ENCODE results near the gene ADAM8.
A peak's percentile ranks its signal among the peaks of the same experiment; 100 is the strongest.
"Not testable (repeated sequence)": the region's sequence is repeated elsewhere in the genome, so short reads cannot be mapped to it uniquely, and the experiment has no call there.

ADAM8 gene

GRCh38 chr10:133276435-133277201, at the start of gene ADAM8:
TSS of gene ADAM8 (minus strand) at chr10:133276868. CDS start at chr10:133276817, 51 bp downstream.
- Histone ChIP-seq H3K9me3 (replicated peaks in 1 of 11) (no peaks in the 10 kb centered on the region), H3K27ac (peak within 1 kb of the TSS in 10 of 11 experiments; percentile 57 to 83 (median 78); a peak in 19 of 22 replicates), H3K4me3 (peak within 1 kb of the TSS; percentile 36 to 72 (median 54)), H3K36me3 (peaks cover 12 to 46% (median 27%) of the 10 kb centered on the region in 11 experiments), H3K4me1 (peaks cover 54 to 78% (median 68%) of the 10 kb centered on the region in 10 experiments), H3K9ac (peak within 1 kb of the TSS; percentile 57 to 75 (median 71); a peak in 21 of 22 replicates), H3K27me3 (peaks cover 18 to 34% (median 23%) of the 10 kb centered on the region in 11 experiments), H4K20me1 (peaks cover 4 to 81% (median 39%) of the 10 kb centered on the region in 11 experiments; a peak in 19 of 22 replicates), H3K4me2 (peak within 1 kb of the TSS; percentile 87 to 100 (median 98))
- no peak for TF ChIP-seq Cebpa-rat (IDR thresholded peaks at IDR 0.05)

- peaks cover 8 to 30% (median 23%) of the 10 kb centered on the region in 10 experiments; a peak in 16 of 20 replicates for H3K4me1 ChIP-seq
- H3K36me3 ChIP-seq = no peaks in the 10 kb centered on the region
- peaks cover 49 to 61% (median 54%) of the 10 kb centered on the region in 11 experiments for H3K27me3 ChIP-seq
- no peak overlapping the region for H3K4me2 ChIP-seq
- peaks cover 0 to 4% (median 3%) of the 10 kb centered on the region in 11 experiments; a peak in 18 of 22 replicates for H3K9me3 ChIP-seq (replicated peaks in 1 of 11)
- no peak for TF ChIP-seq Cebpa-rat (IDR thresholded peaks at IDR 0.05)
- H3K9ac ChIP-seq = no peak overlapping the region
- H4K20me1 ChIP-seq = peaks cover 0 to 40% (median 10%) of the 10 kb centered on the region in 11 experiments; a peak in 11 of 22 replicates
- no peak overlapping the region for H3K4me3 ChIP-seq
- H3K27ac ChIP-seq = no peak overlapping the region
These were observed 49.5 kb upstream of the ADAM8 start for GRCh38 chr10:133326223-133326551.

DNA sequence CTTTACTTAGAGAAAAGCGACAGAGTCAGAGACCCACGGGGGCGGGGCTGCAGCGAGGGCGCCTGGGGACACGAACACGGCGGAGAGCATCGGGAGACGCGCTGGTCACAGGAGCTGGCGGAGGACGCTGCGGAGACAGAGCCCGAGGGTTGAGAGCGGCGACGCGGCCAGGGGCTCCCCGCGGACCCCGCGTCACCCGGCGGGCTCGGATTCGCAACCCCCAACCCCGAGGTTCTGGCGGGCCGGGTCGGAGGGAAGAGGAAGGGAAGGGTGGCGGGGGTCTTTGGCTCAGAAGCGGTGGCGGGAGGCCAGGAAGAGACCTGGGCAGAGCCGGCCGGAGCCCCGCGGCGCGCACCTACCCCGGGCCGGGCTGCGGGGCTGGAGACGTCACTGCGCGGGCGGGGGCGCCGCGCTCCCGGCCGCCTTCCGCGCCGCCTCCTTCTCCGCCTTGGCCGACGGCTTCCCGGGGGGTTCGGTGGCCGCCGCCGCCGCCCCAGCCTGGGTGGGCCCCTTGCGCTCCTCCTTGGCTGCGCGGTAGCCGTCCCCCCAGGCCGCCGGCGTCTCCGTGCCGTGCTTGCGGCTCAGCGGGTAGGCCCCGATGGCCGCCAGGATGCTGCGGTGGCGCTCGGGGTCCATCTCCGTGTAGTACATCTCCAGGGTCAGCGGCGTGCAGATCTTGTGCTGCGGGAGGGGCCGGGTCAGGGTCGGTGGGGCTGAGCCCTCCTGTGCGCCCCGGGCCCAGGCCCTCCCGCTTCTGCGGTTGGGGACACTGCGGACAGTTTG, 49.0 kb upstream of the ADAM8 start:
- peaks cover 8 to 30% (median 23%) of the 10 kb centered on the region in 10 experiments; a peak in 16 of 20 replicates for H3K4me1 ChIP-seq
- no peak overlapping the region for H3K9ac ChIP-seq
- peaks cover 0 to 40% (median 10%) of the 10 kb centered on the region in 11 experiments; a peak in 11 of 22 replicates for H4K20me1 ChIP-seq
- TF ChIP-seq Cebpa-rat (IDR thresholded peaks at IDR 0.05) = no peak
- peak overlapping the region in 8 of 11 experiments; percentile 12 to 60 (median 48); a peak in 11 of 22 replicates for H3K4me2 ChIP-seq
- peaks cover 5 to 10% (median 8%) of the 10 kb centered on the region in 11 experiments for H3K9me3 ChIP-seq (replicated peaks in 1 of 11)
- H3K4me3 ChIP-seq = no peak overlapping the region
- no peak overlapping the region for H3K27ac ChIP-seq
- H3K27me3 ChIP-seq = peaks cover 49 to 56% (median 51%) of the 10 kb centered on the region in 11 experiments
- H3K36me3 ChIP-seq = no peaks in the 10 kb centered on the region

DNA sequence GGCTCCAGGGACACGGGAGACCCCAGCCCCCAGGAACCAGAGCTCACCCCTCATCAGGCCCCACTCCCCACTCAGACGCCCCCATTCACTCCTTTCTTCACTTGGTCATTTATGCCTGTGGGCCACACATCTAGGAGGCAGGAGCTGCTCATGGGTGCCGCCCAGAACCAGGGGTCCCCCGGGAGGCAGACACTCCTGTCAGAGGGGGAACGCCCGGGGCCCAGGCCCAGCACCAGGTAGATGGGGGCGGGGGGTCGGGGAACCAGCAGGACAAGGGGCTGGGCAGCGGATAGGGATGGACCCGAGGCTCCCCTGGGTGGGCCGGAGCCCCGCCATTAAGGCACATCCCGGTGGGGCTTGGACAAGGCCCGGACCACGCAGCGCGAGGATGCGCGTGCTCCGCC, 48.2 kb upstream of the ADAM8 start:
- Histone ChIP-seq H3K4me3 (no peak overlapping the region), H4K20me1 (peaks cover 0 to 40% (median 10%) of the 10 kb centered on the region in 11 experiments; a peak in 11 of 22 replicates), H3K9ac (no peak overlapping the region), H3K27me3 (peaks cover 49 to 53% (median 51%) of the 10 kb centered on the region in 11 experiments), H3K36me3 (no peaks in the 10 kb centered on the region), H3K9me3 (replicated peaks in 1 of 11) (peaks cover 7 to 13% (median 10%) of the 10 kb centered on the region in 11 experiments), H3K4me2 (peak overlapping the region in 9 of 11 experiments; percentile 3 to 60 (median 47); a peak in 13 of 22 replicates), H3K4me1 (peaks cover 8 to 27% (median 21%) of the 10 kb centered on the region in 10 experiments; a peak in 16 of 20 replicates), H3K27ac (no peak overlapping the region)
- no peak for TF ChIP-seq Cebpa-rat (IDR thresholded peaks at IDR 0.05)

DNA sequence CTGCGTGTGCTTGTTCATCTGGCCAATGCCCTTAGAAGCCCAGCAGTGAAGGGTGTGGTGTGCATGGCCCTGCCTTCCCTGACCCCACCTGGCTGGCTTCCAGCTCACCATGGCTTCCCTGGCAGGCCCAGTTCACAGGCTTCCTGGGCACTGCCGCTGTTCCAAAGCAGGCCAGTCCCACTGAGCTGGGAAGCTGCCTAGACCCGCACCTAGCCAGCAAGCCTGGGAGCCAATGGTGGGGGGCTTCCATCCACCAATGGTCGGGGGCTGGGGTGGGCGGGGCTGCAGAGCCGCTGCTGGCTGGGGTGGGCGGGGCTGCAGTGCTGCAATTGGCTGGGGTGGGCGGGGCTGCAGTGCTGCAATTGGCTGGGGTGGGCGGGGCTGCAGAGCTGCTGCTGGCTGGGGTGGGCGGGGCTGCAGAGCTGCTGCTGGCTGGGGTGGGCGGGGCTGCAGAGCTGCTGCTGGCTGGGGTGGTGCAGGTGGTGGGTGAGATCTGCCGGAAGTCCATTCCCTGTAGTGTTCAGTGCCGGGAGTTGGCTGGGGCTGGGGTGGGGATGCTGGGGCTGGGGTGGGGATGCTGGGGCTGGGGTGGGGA, 47.6 kb upstream of the ADAM8 start:
- Histone ChIP-seq H4K20me1 (peaks cover 0 to 40% (median 8%) of the 10 kb centered on the region in 11 experiments; a peak in 11 of 22 replicates), H3K27me3 (peaks cover 47 to 50% (median 50%) of the 10 kb centered on the region in 11 experiments), H3K9ac (no peak overlapping the region), H3K9me3 (replicated peaks in 1 of 11) (peaks cover 7 to 13% (median 10%) of the 10 kb centered on the region in 11 experiments), H3K4me1 (peaks cover 8 to 26% (median 19%) of the 10 kb centered on the region in 10 experiments; a peak in 16 of 20 replicates), H3K27ac (no peak overlapping the region), H3K4me3 (no peak overlapping the region), H3K4me2 (peak overlapping the region in 1 of 11 experiments; percentile 34; a peak in 2 of 22 replicates), H3K36me3 (no peaks in the 10 kb centered on the region)
- no peak for TF ChIP-seq Cebpa-rat (IDR thresholded peaks at IDR 0.05)

GRCh38 chr10:133322064-133322709, 45.5 kb upstream of the ADAM8 start:
- H3K4me1 ChIP-seq = peaks cover 8 to 31% (median 19%) of the 10 kb centered on the region in 10 experiments; a peak in 17 of 20 replicates

GRCh38 chr10:133320852-133321422, 44.3 kb upstream of the ADAM8 start:
- Histone ChIP-seq H3K9me3 (replicated peaks in 1 of 11) (peaks cover 7 to 15% (median 11%) of the 10 kb centered on the region in 11 experiments), H4K20me1 (peaks cover 0 to 12% (median 3%) of the 10 kb centered on the region in 11 experiments; a peak in 6 of 22 replicates), H3K27me3 (peaks cover 13 to 26% (median 25%) of the 10 kb centered on the region in 11 experiments), H3K4me1 (peaks cover 8 to 23% (median 16%) of the 10 kb centered on the region in 10 experiments; a peak in 16 of 20 replicates)
- H3K4me2 ChIP-seq, H3K36me3 ChIP-seq, H3K27ac ChIP-seq, H3K9ac ChIP-seq, H3K4me3 ChIP-seq: not testable (repeated sequence)

More at GRCh38 chr10:133322064-133322709, 45.5 kb upstream of the ADAM8 start:
- H3K4me3 ChIP-seq, H3K36me3 ChIP-seq, H3K4me2 ChIP-seq, H3K27ac ChIP-seq, H3K9ac ChIP-seq: not testable (repeated sequence)
- H3K27me3 ChIP-seq = peaks cover 26 to 39% (median 37%) of the 10 kb centered on the region in 11 experiments
- H4K20me1 ChIP-seq = peaks cover 0 to 20% (median 6%) of the 10 kb centered on the region in 11 experiments; a peak in 8 of 22 replicates
- peaks cover 7 to 13% (median 10%) of the 10 kb centered on the region in 11 experiments for H3K9me3 ChIP-seq (replicated peaks in 1 of 11)

All from BLaER1 treated with 17β-estradiol and CSF1 and Interleukin-3, amounts not matched to agents 10 nM and 100 nM (cell line).